HG02840 (cell line): ENCODE measurements around the gene SLC12A7.
"Not testable (repeated sequence)": the region's sequence is repeated elsewhere in the genome, so short reads cannot be mapped to it uniquely, and the experiment has no call there.

Source experiments
- ATAC-seq: cut with Tn5 transposase; IDR thresholded peaks from one replicate; pipeline ENCODE4 v1.9.1; 2021; ENCODE audit warnings: mild to moderate bottlenecking, moderate library complexity, moderate number of reproducible peaks; ENCODE audit not compliant: unreplicated experiment, low FRiP score

The SLC12A7 gene

GRCh38 chr5:1127959-1128785 lies 16.3 kb upstream of the SLC12A7 start:
- no peak for ATAC-seq

DNA sequence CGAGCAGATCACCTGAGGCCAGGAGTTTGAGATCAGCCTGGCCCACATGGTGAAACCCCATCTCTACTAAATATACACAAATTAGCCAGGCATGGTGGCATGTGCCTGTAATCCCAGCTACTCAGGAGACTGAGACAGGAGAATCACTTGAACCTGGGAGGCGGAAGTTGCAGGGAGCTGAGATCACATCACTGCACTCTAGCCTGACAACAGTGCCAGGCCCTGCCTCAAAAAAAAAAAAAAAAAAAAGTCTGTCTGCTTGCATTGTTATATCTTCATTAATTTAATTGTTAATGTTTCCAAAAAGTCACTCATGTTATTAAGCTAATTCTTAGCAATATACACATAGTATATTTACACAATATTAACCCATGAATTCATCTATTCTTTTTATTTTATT lies 13.8 kb upstream of the SLC12A7 start:
- not testable (repeated sequence) for ATAC-seq

DNA sequence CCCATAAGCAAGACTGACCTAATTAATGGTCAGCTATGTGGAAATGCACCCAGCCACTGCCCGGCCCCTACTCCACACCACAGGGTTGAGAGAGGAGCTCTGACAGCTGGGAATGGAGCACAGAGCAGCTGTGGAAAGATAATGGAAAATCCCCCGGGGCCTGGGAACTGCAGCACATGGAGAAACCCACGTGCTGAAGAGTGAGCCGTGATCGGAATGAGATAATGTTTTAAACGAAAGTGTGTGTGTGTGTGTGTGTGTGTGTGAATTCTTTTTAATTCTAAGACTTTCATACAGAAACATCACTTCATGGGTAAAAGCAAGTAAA lies 13.1 kb upstream of the SLC12A7 start:
- no peak for ATAC-seq

- ATAC-seq, result no peak
Observed at GRCh38 chr5:1124205-1125029, 12.6 kb upstream of the SLC12A7 start.

DNA sequence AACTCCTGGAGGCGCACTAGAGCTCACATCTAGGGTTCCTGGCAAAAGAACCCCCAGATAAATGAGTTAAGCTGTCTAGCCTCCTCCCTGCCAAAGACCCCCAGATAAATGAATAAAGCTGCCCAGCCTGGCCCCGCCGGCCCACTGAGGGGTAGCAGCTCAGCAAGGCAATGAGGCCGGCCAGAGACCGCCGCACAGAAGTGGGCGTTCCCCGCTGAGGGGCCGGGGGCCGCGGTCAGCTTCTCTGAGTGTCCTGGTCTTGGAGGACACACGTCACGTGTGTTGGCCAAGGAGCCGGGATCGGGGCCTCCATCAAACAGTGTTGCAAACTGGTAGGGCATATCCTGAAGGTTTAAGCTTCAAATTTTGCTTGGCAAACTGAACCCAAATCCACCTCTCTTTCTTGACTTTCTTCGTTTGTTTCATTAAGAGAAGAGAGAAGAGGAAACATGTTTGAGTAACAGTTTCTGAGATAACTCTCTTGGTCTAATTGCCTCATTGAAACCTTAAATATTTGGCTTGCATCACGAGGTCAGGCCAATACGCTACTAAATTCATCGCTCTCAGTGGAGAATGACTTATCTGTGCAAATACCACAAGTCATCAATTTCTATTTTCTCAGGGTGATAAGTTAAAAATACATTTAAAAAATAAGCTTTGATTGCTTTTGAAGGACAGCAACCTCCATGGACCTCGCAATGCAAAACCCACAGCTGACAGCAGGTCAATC lies 11.7 kb upstream of the SLC12A7 start:
- no peak for ATAC-seq

GRCh38 chr5:1122511-1123294 lies 10.8 kb upstream of the SLC12A7 start:
- no peak for ATAC-seq

DNA sequence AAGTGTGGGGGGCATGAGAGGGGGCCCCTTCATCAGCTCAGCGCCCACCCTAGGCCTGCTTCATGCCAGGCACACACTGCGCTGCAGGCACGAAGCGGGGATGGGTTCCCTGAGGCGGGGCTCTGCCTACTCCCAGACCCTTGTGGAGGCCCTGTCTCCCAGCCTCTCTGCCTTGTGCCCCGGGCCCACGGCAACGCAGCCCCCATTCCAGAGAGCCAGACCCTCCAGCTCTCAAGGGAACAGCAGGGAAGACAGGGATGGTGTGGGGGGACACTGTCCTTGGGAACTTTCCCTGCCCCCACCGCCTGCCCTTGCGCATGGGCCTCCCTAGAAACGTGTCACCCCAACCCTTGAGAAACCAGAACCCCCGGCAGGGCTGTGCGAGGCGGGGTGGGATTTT lies 10.0 kb upstream of the SLC12A7 start:
- ATAC-seq, result no peak

DNA sequence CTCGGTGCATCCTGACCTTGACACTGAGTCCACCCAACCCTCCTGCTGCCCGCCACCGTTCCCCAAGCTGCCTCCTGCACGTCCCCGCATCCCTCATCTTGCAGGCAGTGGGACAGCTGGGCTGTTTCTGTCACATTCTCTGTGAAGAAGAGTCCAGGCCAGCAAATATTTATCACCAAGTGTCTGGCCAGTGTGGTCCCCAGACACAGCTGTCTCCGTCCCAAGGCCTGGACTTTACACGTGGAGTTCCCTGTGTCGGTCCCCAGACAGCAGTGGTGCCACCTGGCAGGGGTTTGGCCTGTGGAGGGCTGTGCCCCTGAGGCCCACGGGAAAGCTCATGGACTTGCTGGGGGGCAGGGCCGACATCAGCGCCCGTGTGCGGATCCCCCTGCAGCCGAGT lies 9.2 kb upstream of the SLC12A7 start:
- no peak for ATAC-seq

DNA sequence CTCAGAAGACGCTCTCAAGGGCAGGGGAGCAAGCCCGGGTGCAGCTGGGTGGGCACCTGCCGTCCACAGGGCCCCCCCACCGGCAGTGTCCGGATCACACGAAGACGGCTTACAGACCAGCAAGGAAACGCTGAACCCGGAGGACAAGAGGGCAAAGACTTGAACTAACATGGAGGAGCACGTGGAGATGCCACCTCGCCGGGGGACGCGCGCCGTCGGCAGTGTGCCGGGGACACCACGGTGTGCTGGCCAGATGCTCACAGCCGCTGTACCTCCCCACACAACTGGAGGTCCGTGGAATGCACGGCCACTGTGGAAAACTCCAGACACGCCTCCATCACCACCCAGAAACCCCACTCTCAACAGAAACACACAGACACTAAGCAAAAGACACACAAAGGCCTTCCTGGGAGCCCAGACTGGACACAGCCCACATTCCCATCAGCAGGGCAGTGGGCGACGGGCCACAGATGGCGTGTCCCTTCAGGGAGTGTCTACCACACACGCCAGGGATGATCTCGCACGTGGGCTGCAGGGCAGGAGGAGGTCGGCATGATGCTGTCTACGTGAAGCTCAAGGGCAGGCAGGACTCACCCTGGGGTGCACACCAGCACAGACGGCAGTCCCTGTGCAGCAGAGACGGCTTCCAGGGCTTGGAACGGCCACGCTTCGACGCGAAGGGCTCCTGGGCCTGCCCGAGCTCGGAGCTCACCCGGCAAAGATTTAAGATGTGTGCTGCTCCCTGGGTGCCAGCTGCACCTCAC lies 8.6 kb upstream of the SLC12A7 start:
- no peak for ATAC-seq

DNA sequence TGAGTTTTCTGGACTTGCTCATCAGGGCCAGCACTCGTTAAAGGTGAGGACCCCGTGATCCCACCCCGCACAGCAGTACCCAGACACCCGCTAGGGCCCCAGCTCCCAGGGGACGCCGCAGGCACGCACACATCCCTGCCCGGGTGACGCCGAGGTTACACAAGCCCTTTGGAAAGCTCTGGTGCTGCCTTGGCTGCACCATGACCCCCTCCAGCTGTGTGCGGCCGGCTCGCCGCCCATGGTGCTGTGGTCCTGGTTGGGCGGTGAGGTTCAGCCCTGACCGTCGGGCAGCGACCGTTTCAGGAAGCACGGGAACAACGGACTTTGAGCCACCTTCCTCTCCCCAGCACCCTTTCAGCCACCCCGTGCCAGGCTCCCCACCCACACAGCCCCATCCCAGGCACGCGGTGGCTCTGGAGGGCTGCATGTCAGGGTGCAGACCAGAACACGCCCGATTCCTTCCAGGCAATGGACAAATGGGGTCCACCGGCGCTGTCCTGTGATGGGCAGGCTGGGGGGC lies 7.5 kb upstream of the SLC12A7 start:
- no peak for ATAC-seq

DNA sequence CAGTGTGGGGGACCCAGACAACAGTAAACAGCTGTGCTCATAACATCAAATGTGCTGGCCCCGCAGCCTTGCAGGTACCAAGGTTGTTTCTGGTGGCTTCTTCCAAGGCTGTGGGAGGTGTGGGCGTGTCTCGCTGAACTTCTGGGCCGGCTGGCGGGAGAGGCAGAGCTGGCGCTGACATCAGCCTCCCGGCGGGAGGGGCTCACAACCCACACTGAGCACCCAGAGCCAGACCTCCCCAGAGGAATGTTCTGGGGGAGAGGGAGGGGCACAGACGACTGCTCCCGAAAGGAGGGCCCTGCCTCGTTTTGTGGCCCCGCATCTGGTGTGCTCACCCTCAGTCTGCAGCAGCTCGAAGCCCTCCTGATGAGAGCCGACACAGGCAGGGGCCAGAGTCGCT lies 6.9 kb upstream of the SLC12A7 start:
- ATAC-seq, result no peak

DNA sequence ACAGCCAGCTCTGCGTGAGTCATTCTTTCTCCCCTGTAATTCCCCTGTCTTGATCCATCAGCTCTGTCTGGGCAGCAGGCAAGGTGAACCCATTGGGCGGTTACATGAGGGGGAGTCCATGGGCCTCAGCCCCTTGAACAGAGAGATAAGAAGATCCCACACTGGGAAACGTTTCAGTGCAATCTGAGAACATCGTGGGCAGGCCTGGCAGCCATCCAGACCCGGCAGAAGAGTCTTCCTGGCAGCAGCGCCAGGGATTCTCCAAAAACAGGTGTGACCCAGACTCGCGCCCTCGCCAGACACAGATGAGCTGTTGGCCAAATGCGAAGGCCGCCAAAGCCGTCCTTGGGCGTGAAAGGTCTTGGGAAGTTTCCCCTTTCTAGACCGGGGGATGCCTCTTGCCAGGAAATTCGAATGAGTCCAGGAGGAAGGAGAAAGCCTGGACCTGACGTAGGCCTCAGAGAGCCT lies 6.4 kb upstream of the SLC12A7 start:
- no peak for ATAC-seq

- no peak for ATAC-seq
Observed at GRCh38 chr5:1116977-1117376, 5.1 kb upstream of the SLC12A7 start.

GRCh38 chr5:1116109-1116740 lies 4.4 kb upstream of the SLC12A7 start:
- no peak for ATAC-seq

GRCh38 chr5:1115123-1115815 lies 3.4 kb upstream of the SLC12A7 start:
- no peak for ATAC-seq

DNA sequence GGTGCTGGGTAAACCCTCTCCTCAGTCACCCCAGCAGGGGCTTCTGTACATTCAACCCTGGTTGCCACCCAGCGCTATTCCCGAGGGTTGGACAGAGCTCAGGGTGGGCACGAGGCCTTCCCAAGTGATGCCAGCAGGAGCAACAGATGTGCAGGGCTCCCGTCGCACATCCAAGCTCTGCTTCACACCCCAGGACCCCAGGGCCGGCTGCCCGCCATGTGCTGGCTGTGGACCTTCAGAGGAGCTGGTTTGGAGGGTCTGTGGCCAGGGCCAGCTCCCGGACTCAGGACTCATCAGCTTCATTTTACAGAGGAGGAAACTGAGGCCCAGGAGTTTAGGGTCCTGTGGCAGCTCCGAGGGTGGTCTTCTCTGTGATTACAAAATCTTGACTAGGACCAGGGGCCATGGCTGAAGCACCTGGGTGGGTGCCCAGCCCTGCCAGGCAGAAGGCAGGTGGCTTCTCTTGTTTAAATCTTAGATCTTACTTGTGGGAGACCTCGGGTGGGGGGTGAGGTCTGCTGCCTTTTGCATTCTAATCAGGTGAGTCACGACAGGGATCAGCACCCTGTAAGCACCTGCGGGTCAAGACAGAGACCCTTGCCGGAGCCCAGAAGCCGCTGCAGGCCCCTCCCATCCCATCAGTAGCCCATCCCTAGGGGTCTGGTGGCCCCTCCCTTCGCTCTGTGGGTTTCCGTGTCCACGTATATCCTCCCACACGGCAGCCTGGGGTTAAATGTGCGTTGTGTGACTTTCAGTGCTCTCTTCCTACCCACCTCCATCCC lies 2.1 kb upstream of the SLC12A7 start:
- ATAC-seq, result no peak

- ATAC-seq, result no peak
Observed at GRCh38 chr5:1113332-1113690, 1.4 kb upstream of the SLC12A7 start.
